Neuron (in vitro differentiated cells): ENCODE measurements around the gene SDHB.

Experiments
- H2AFZ ChIP-seq: one replicate; pipeline ENCODE4 v1.6.1; 2013; ENCODE audit warnings: low read depth, mild to moderate bottlenecking, inconsistent platforms, low read length, moderate library complexity
- H3K27me3 ChIP-seq: one replicate; pipeline ENCODE4 v1.6.1; 2013; ENCODE audit warnings: low read length; ENCODE audit not compliant: insufficient read depth
- H3K36me3 ChIP-seq: one replicate; pipeline ENCODE4 v1.6.1; 2013; ENCODE audit warnings: low read length; ENCODE audit not compliant: insufficient read depth
- H3K4me1 ChIP-seq: one replicate; pipeline ENCODE4 v1.6.1; 2013; ENCODE audit warnings: low read length; ENCODE audit not compliant: insufficient read depth
- H3K4me3 ChIP-seq: 2 replicates; pipeline ENCODE4 v1.5.1; 2013; ENCODE audit warnings: mild to moderate bottlenecking, low read length, moderate library complexity
- H3K9me3 ChIP-seq: one replicate; pipeline ENCODE4 v1.6.1; 2013; ENCODE audit warnings: low read length

SDHB gene

DNA sequence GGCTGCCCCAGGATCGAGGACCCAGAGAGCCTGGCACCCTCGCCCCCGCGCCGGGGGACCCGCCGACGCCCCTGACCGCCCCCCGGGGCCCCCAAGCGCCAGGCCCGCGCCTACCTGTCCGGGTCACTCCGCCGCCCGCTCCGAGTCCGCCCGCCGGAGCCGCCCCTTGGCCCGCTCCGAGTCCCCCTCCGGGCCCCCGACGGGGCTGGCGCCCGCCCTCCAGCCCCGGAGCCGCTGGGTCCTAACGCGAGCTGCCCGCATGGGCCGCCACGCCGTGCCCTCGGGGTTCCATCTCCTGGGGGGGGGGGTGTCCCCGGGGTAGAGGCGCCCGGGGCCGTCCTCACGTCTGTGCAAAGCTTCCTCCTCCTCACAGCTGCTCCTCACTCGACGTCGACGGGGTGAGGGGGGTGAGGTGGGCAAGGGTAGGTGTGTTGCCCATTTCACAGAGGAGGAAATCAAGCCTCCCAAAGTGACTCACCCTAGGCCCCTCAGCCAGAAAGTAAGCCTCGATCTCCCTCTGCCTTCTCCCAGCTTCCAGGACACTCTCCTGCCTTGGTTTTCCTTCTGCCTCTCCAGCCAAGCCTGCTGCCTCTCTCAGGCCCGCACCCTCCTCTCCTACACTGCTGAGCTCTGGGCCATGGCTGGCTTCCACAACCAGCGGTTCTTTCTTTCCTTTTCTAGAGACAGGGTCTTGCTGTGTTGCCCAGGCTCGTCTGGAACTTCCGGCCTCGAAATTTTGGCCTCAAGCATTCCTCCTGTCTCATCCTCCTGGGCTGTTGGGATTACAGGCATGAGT, 73.2 kb downstream of the SDHB start, which contains the start of gene MFAP2:
Gene MFAP2 (minus strand): TSS at position 148 of the 796 bp plus-strand sequence. CDS start 2,347 bp downstream, outside the sequence.
- peaks cover 17% of the 10 kb centered on the region for H3K4me1 ChIP-seq
- peak within 1 kb of the TSS; percentile 83 for H3K4me3 ChIP-seq

DNA sequence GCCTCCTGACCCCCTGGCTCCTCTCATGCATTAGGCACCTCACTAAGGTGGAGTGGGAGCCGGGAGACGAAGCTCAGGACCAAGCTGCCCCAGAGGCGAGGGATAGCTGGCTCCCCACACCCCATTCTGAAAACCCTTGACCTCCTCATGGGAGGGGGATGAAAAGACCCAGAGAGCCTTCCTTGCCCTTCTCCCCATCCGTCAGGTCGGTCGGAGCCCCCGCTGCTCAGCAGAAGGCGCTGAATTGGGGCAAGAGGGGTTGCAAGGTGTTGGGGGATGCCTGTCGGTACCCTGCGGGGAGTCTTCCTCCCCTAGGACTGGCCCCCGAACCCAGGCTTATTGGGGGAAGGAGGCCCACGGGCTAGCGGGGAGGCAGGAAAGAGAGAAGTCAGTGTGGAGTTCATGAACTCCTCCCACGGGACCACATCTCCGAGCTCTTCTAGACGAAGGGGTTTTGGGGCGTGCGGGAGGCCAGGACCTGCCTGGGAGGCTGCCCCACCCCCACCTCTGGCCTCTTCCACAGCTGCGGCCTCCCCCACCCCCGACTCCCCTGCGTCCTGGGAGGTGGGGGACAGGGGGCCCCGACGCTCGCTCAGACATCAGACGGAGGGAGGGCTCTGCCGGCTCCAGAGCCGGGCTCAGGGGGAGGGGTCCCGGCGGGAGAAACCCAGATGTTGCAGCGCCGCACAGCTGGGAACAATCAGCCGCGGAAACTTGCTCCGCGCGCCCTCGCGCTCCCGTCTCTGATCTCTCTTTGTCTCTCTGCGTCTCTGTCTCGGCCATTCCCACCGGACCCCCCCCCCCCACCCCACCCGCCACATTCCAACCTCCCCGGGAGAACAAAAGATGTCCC, 74.1 kb downstream of the SDHB start:
- no peaks in the 10 kb centered on the region for H3K9me3 ChIP-seq
- peak overlapping the region; percentile 79 for H2AFZ ChIP-seq
- peak overlapping the region; percentile 83 for H3K4me3 ChIP-seq
- H3K27me3 ChIP-seq: no peaks in the 10 kb centered on the region
- H3K36me3 ChIP-seq: peaks cover 7% of the 10 kb centered on the region
- peaks cover 17% of the 10 kb centered on the region for H3K4me1 ChIP-seq

More for the DNA sequence above, 73.2 kb downstream of the SDHB start, which contains the start of gene MFAP2:
- peaks cover 7% of the 10 kb centered on the region for H3K36me3 ChIP-seq
- H2AFZ ChIP-seq: peak within 1 kb of the TSS; percentile 79
- H3K27me3 ChIP-seq: no peaks in the 10 kb centered on the region
- no peaks in the 10 kb centered on the region for H3K9me3 ChIP-seq

DNA sequence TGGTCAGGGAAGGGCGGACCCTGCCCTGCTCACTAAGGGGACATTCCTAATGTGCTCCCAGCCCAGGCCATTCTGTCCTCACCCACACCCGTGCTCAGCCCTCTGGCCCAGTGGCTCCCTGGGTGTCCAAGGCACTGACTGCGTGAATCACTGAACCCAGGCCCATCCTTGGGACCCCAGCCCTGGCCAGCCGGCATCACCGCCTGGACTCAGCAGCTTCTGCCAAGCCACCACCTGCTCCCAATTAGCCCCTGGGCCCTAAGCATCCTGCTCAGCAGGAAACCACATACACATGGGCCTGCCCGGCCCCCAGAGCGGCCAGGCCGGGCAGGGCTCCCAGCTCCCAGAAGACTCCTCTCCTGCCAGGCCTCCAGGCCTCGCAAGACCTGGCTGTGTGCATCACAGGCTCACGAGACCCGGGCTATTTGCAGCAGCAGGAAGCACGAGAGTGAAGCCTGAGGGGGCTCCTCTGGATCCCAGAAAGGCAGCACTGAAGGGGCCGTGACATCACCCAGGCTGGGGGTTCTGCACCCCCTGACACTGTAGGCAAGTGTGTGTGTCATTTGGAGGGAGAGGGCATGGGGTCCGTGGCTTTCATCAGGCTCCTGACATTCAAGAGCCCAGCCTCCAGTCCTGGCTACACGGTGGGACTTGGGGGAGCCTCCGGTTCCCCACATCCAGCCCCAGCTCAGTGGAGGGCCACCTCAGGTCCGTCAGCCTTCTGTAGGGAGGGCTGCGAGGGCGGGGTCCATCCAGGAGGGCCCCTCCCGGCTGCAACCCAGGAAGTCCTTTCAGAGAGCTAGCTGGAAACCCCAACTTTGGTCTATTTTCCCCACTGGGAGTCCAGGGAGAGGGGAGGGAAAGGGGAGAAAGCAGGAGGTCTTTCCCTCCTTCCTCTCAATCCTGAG, 75.0 kb downstream of the SDHB start:
- no peak overlapping the region for H2AFZ ChIP-seq
- H3K4me3 ChIP-seq: peak overlapping the region; percentile 83

DNA sequence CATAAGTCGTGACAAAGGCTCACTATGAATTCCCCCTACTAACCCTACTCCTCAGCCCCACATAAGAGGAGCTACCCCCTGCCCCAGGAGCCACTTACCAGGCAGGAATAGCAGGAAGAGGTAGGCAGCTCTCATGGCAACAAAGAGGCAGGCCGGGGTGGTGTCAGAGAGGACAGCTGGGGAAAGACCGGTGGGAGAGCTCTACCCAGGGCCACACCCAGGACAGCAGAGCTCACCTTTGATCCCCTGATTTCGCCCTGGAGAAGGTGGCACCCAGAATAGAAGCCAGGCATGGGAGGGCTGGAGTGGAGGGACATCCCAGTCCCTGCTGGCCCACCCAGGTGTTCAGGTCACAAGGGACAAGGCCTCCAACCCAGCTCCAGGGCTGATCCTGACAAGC, 75.7 kb downstream of the SDHB start:
- peaks cover 9% of the 10 kb centered on the region for H3K36me3 ChIP-seq
- no peaks in the 10 kb centered on the region for H3K9me3 ChIP-seq
- H3K27me3 ChIP-seq: no peaks in the 10 kb centered on the region
- H2AFZ ChIP-seq: no peak overlapping the region
- H3K4me1 ChIP-seq: peaks cover 15% of the 10 kb centered on the region
- no peak overlapping the region for H3K4me3 ChIP-seq

More for the DNA sequence above, 75.0 kb downstream of the SDHB start:
- Histone ChIP-seq H3K9me3 (no peaks in the 10 kb centered on the region), H3K27me3 (no peaks in the 10 kb centered on the region), H3K4me1 (peaks cover 17% of the 10 kb centered on the region), H3K36me3 (peaks cover 7% of the 10 kb centered on the region)

DNA sequence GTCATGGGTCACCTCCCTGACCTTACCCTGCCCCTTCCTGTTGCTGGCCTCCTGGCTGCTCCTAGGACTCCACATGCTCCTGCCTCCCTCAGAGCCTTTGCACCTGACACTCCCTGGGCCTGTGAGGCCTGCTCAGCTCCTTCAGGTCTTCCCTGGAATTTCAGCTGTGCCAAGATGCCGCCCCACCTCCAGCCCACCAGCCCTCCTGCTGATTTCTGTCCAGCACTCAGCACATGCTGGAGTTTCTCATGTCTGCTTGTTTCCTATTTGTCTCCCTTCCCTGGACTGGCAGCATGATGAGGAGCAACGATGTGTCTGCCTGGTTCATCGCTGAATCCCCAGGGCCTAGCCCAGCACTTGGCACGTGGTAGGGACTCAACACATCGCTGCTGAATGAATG, 76.5 kb downstream of the SDHB start:
- Histone ChIP-seq H3K4me3 (no peak overlapping the region), H3K27me3 (no peaks in the 10 kb centered on the region), H2AFZ (no peak overlapping the region), H3K36me3 (peaks cover 11% of the 10 kb centered on the region), H3K4me1 (peaks cover 17% of the 10 kb centered on the region), H3K9me3 (no peaks in the 10 kb centered on the region)

DNA sequence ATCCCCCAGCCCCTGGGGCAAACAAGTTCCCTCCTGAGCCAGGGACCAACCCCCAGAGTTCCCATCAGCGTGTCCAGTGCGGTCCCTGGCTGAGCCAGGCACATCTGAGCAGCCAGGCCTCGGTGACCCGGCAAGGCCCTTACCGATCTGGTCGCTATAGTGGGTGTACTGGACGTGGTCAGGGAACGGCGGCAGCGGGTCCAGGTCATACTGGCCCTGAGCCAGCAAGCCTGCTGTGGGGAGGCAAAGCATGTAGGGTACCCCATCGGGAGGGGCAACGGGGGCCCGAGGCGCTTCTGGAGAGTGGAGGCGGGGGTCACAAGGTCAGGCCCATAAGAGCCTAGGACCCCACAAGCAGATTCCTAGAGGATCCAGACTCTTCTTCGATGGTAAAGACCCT, 76.9 kb downstream of the SDHB start:
- Histone ChIP-seq H3K4me1 (peaks cover 21% of the 10 kb centered on the region), H3K36me3 (peaks cover 11% of the 10 kb centered on the region), H3K27me3 (no peaks in the 10 kb centered on the region), H3K9me3 (no peaks in the 10 kb centered on the region), H2AFZ (no peak overlapping the region), H3K4me3 (no peak overlapping the region)

DNA sequence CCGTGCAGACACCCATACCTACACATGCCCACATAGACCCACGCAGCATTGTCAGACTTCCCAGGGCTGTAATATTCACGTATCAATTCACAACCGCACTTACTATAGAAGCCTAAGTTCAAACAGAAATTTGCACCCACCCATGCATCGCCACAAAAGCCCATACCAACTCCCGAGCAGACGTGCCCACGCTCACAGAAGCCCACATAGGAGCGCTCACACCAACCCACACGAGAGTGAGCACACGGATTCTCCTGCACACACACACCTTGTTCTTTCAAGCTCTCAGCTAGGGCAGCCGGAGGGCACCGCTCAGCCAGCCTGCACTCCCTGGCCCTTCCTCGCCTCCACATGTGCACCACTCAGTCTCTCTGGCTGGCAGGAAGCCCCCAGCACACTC, 78.0 kb downstream of the SDHB start:
- Histone ChIP-seq H3K4me3 (no peak overlapping the region), H3K9me3 (no peaks in the 10 kb centered on the region), H3K36me3 (peaks cover 11% of the 10 kb centered on the region), H3K4me1 (peaks cover 26% of the 10 kb centered on the region), H3K27me3 (no peaks in the 10 kb centered on the region), H2AFZ (no peak overlapping the region)

DNA sequence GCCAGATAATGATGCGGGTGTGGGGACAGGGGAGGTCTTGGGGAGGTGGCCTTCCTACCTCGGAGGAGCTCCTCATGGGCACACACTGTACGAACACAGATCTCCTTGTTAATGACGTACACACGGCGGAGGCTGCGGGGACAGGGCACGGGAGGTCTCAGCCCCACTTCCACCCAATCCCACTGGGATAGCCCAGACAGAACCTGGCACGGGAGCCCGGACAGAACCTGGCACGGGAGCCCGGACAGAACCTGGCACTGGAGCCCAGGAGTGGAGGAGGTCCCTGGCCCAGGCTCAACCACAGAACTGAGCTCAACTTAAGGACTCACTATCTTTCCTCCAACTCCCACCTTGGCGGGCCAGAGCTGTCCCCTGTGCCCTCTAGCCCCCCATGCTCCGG, 78.6 kb downstream of the SDHB start:
- Histone ChIP-seq H3K4me3 (no peak overlapping the region), H3K27me3 (no peaks in the 10 kb centered on the region), H3K36me3 (peaks cover 11% of the 10 kb centered on the region)

DNA sequence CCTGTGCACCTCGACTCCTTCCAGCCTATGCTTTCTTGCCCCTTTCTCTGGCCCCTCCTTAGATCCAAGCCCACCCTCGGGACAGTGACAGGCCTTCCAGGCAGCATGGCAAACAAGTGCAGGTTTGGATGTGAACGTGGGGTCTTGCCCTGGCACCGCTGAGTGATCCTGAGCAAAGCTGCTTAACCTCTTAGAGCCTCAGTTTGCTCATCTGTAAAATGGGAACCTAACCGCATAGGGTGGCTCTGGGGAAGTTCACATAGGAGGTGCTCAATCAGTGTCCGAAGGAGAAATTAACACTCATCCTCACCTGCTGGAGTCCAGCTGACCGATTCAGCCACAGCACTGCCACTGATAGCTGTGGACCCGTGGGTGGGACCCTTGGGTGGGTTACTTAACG, 80.6 kb downstream of the SDHB start:
- no peaks in the 10 kb centered on the region for H3K9me3 ChIP-seq
- peaks cover 16% of the 10 kb centered on the region for H3K4me1 ChIP-seq
- H3K36me3 ChIP-seq: peaks cover 11% of the 10 kb centered on the region
- H3K27me3 ChIP-seq: no peaks in the 10 kb centered on the region
- H3K4me3 ChIP-seq: no peak overlapping the region
- no peak overlapping the region for H2AFZ ChIP-seq

More for the DNA sequence above, 78.6 kb downstream of the SDHB start:
- no peaks in the 10 kb centered on the region for H3K9me3 ChIP-seq
- no peak overlapping the region for H2AFZ ChIP-seq
- peaks cover 26% of the 10 kb centered on the region for H3K4me1 ChIP-seq

DNA sequence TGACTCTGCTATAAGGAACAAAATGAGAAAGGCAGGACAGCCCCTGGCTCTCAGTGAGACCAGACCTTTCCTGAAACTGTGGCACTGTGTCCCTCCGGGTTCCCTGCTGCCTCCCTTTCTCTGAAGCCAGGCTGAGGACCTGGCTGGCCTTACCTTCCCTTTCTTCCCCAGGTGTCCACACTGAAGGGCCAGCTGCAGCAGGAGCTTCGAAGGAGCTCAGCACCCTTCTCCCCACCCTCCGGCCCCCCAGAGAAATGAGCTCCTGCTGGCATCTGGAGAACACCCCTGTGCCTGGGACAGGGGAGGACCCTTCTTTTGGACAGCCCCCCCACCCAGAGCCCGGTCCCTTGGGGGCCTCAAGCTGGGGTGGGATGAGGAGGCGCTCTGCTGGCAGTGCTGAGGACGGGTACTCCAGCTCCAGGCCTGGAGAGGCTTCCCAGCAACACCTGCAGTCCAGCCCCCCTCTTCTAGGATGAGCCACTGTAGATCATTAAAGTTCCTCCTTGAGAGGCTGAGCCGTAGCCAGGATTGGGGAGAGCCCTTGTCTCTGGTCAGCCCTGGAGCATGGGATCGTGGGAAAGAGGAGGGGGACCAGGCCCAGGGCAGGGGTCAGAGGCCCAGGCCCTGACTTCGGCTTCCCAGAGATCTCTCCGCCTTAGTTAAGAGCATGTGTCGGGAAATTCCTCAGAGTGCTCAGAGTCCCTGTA, 81.5 kb downstream of the SDHB start:
- Histone ChIP-seq H3K4me1 (peaks cover 16% of the 10 kb centered on the region), H3K27me3 (no peaks in the 10 kb centered on the region), H3K36me3 (peaks cover 8% of the 10 kb centered on the region), H2AFZ (no peak overlapping the region), H3K4me3 (no peak overlapping the region), H3K9me3 (no peaks in the 10 kb centered on the region)

DNA sequence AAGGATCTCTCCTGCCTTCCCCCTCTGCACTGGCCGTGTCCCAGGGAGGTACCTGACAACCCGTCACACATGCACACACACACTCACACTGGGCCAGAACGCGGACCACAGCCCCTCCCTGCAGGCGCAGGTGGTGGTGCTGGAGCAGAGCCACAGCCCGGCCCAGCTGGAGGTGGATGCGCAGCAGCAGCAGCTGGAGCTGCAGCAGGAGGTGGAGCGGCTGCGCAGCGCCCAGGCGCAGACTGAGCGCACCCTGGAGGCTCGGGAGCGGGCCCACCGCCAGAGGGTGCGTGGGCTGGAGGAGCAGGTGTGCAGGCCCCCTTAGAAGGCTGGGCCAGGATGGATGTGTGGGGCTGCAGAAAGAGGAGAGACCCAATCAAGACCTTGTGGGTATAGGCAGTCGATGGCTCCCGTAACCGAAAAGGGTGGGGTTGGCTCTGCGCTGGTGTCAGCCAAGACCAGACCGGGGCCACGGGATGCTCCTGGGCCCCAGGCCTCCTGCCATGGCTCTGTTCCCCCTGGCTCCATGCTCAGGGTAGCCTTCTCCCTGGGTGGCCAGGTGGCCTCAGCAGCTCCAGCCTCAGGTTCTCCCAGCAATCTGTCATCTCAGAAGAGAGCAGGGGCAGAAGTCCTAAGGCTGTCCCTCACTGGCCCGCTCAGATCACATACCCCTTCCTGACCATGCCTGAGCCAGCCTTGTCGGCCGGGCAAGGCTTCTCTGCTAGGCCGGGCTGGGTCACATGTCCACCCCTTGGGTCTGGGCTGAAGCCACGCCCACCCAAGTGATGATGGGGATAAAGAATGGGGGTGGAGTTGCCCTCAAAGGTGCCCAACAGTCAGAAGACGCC, 82.3 kb downstream of the SDHB start:
- Histone ChIP-seq H3K4me3 (no peak overlapping the region), H3K9me3 (no peaks in the 10 kb centered on the region), H3K36me3 (peaks cover 8% of the 10 kb centered on the region), H3K4me1 (peaks cover 16% of the 10 kb centered on the region), H2AFZ (no peak overlapping the region), H3K27me3 (no peaks in the 10 kb centered on the region)
